GM21786 (cell line): ENCODE measurements around the gene TMLHE.
"Not testable (repeated sequence)": the region's sequence is repeated elsewhere in the genome, so short reads cannot be mapped to it uniquely, and the experiment has no call there.

Source experiments
- ATAC-seq: cut with Tn5 transposase; IDR thresholded peaks from one replicate; pipeline ENCODE4 v1.9.1; 2021; ENCODE audit not compliant: unreplicated experiment

TMLHE gene

GRCh38 chrX:155612312-155613224 is at the start of gene TMLHE, which contains the start of gene SPRY3:
Gene TMLHE (minus strand): TSS chrX:155612952. CDS start chrX:155545276, 67,676 bp downstream.
Gene SPRY3 (plus strand): TSS chrX:155612586.
- peak; percentile 82 for ATAC-seq

GRCh38 chrX:155662282-155662681 is 49.5 kb upstream of the TMLHE start:
- ATAC-seq: no peak

GRCh38 chrX:155645180-155645579 is 32.4 kb upstream of the TMLHE start:
- no peak for ATAC-seq

- no peak for ATAC-seq
Measured at GRCh38 chrX:155643240-155643639, 30.5 kb upstream of the TMLHE start.

- not testable (repeated sequence) for ATAC-seq
Measured at GRCh38 chrX:155641371-155641770, 28.6 kb upstream of the TMLHE start.

GRCh38 chrX:155637714-155638113 is 25.0 kb upstream of the TMLHE start:
- ATAC-seq: no peak

GRCh38 chrX:155635019-155635418 is 22.3 kb upstream of the TMLHE start:
- ATAC-seq: not testable (repeated sequence)

GRCh38 chrX:155632431-155633100 is 19.8 kb upstream of the TMLHE start:
- ATAC-seq: peak; percentile 71

- not testable (repeated sequence) for ATAC-seq
Measured at GRCh38 chrX:155620110-155620509, 7.4 kb upstream of the TMLHE start.

GRCh38 chrX:155615938-155616337 is 3.2 kb upstream of the TMLHE start:
- ATAC-seq: no peak

GRCh38 chrX:155613927-155614559 is 1.3 kb upstream of the TMLHE start:
- ATAC-seq: no peak

- no peak for ATAC-seq
Measured at GRCh38 chrX:155611302-155611701, 1.4 kb downstream of the TMLHE start.

GRCh38 chrX:155592981-155593380 is 19.8 kb downstream of the TMLHE start:
- ATAC-seq: no peak

- no peak for ATAC-seq
Measured at GRCh38 chrX:155592331-155592730, 20.4 kb downstream of the TMLHE start.

- ATAC-seq: no peak
Measured at GRCh38 chrX:155577682-155578081, 35.1 kb downstream of the TMLHE start.

- no peak for ATAC-seq
Measured at GRCh38 chrX:155563099-155563498, 49.7 kb downstream of the TMLHE start.

GRCh38 chrX:155544881-155545280 is 67.9 kb downstream of the TMLHE start:
- no peak for ATAC-seq

GRCh38 chrX:155535866-155536265 is 76.9 kb downstream of the TMLHE start:
- ATAC-seq: no peak

GRCh38 chrX:155534800-155535199 is 78.0 kb downstream of the TMLHE start:
- no peak for ATAC-seq

GRCh38 chrX:155527023-155527422 is 85.7 kb downstream of the TMLHE start:
- ATAC-seq: not testable (repeated sequence)

- ATAC-seq: no peak
Measured at GRCh38 chrX:155514225-155514624, 98.5 kb downstream of the TMLHE start.

GRCh38 chrX:155505296-155505695 is 107.5 kb downstream of the TMLHE start:
- ATAC-seq: no peak
